GM12878 (cell line): Measurements from ENCODE around the gene PGLYRP2. TPM values are rescaled to one million over a fixed set of nuclear protein-coding genes. Genes with fewer than 3 reads are reported as not detected.
A peak's percentile ranks its signal among the peaks of the same experiment; 100 is the strongest.

Source experiments
- ATAC-seq: fragments of 200-7000 bp; cut with Tn5 transposase; 3 replicates; pipeline ENCODE4 v1.9.1; 2020; ENCODE audit warnings: mild to moderate bottlenecking, moderate library complexity
- BruUV-seq: library from RNA; stranded (reverse); fragments of 400-500 nt; replicated peaks from 2 replicates; lab custom pipeline; 2021; lab: Mats Ljungman, UMichigan
- CTCF ChIA-PET: fragments of 300-600 bp; sonication (Branson Sonifier 250); formaldehyde crosslinking; extraction: SDS; loops from one replicate; lab custom pipeline; 2021; ENCODE audit warnings: inconsistent platforms; lab: Yijun Ruan, JAX
- POLR2A ChIA-PET: fragments of 350-600 bp; formaldehyde crosslinking; extraction: SDS; loops from one replicate; lab custom pipeline; 2021; ENCODE audit warnings: inconsistent platforms; lab: Charles Lee
- RAD21 ChIA-PET: fragments of 300-600 bp; sonication (Branson Sonifier 250); formaldehyde crosslinking; loops from one replicate; lab custom pipeline; 2023; ENCODE audit warnings: antibody characterized with exemption; ENCODE audit not compliant: unreplicated experiment; lab: Charles Lee
- SMC1A ChIA-PET: fragments of 300-600 bp; sonication (Branson Sonifier 250); formaldehyde crosslinking; loops from one replicate; lab custom pipeline; 2023; ENCODE audit not compliant: unreplicated experiment, uncharacterized antibody; lab: Charles Lee
- DNase-seq: peaks from one replicate; pipeline ENCODE4 v3.0.0-alpha.2; 2011; ENCODE audit warnings: low read depth, low spot score
- FAIRE-seq: peaks from 3 replicates; lab custom pipeline; 2011; peaks lifted over from hg19 to GRCh38; lab: Jason Lieb, UNC
- H2AFZ ChIP-seq: 2 replicates; pipeline ENCODE4 v1.6.0; 2011; ENCODE audit warnings: low read depth, low read length, control low read depth; ENCODE audit not compliant: control insufficient read depth
- H3K27ac ChIP-seq: 2 replicates; pipeline ENCODE4 v1.5.1; 2011; ENCODE audit warnings: control low read depth; ENCODE audit not compliant: control insufficient read depth, insufficient read depth
- H3K27me3 ChIP-seq, 2 experiments: replicated peaks in 1 of 2; 2 replicates each; pipeline versions ENCODE4 v1.6.0 to v1.6.1; 2011; ENCODE audit warnings: low read length in 1 of 2; ENCODE audit not compliant: control insufficient read depth in 2 of 2, insufficient read depth in 2 of 2
- H3K36me3 ChIP-seq, 2 experiments: 2 replicates each; pipeline ENCODE4 v1.5.1; 2011; ENCODE audit warnings: low read length in 1 of 2; ENCODE audit not compliant: control insufficient read depth in 2 of 2, insufficient read depth in 2 of 2
- H3K4me1 ChIP-seq: 2 replicates; pipeline ENCODE4 v1.6.1; 2011; ENCODE audit warnings: mild to moderate bottlenecking, low read length, moderate library complexity, mixed read lengths; ENCODE audit not compliant: control insufficient read depth, insufficient read depth
- H3K4me2 ChIP-seq: 2 replicates; pipeline ENCODE4 v1.6.0; 2011; ENCODE audit warnings: control low read depth; ENCODE audit not compliant: control insufficient read depth, insufficient read depth
- H3K4me3 ChIP-seq: fragments of 200-600 bp; sonication (generic); 2 replicates; pipeline ENCODE4 v1.5.1; 2016
- H3K79me2 ChIP-seq: 2 replicates; pipeline ENCODE4 v1.6.0; 2011; ENCODE audit warnings: low read length; ENCODE audit not compliant: control insufficient read depth, insufficient read depth
- H3K9ac ChIP-seq: 2 replicates; pipeline ENCODE4 v1.8.0; 2011; ENCODE audit warnings: low read length, control low read depth, mixed read lengths; ENCODE audit not compliant: control insufficient read depth, insufficient read depth
- H3K9me3 ChIP-seq: replicated peaks from 3 replicates; pipeline ENCODE4 v1.5.1; 2011; ENCODE audit warnings: mild to moderate bottlenecking, low read length; ENCODE audit not compliant: control insufficient read depth, insufficient read depth
- H4K20me1 ChIP-seq: 2 replicates; pipeline ENCODE4 v1.6.0; 2011; ENCODE audit not compliant: control insufficient read depth, insufficient read depth
- CREM ChIP-seq: IDR thresholded peaks from 2 replicates; pipeline ENCODE4 v1.6.1; 2014; ENCODE audit warnings: antibody characterized with exemption, low read depth
- ETV6 ChIP-seq, 2 experiments: fragments of 450-650 bp in 1 of 2; IDR thresholded peaks in 1 of 2; conservative IDR thresholded peaks in 1 of 2; 2 replicates each; pipeline ENCODE4 v1.6.1; 2014; ENCODE audit warnings: antibody characterized with exemption in 1 of 2, borderline replicate concordance in 1 of 2, low read depth in 1 of 2, mild to moderate bottlenecking in 1 of 2, moderate library complexity in 1 of 2
- RELA ChIP-seq: fragments of 450-650 bp; IDR thresholded peaks from 2 replicates; pipeline ENCODE4 v1.8.0; 2014; ENCODE audit warnings: borderline replicate concordance; ENCODE audit not compliant: partially characterized antibody
- TBL1XR1 ChIP-seq: IDR thresholded peaks from 2 replicates; pipeline ENCODE4 v1.6.1; 2012; ENCODE audit warnings: low read depth, low read length, improper control_type of control experiment
- WGBS: methylation state at CpG from one replicate; pipeline ENCODE4 v1.1.6; 2016; ENCODE audit warnings: low lambda C conversion rate; ENCODE audit not compliant: insufficient replicate concordance, insufficient coverage; ENCODE audit errors: missing lambda C conversion rate; 5-methylcytosine and 5-hydroxymethylcytosine counted together
- in situ Hi-C: fragments of 300-500 bp; cut with MboI; formaldehyde crosslinking; loops from 9 replicates; pipeline ENCODE4 v1.14.3; 2018; ENCODE audit warnings: mixed read lengths
- intact Hi-C: fragments of 100-400 bp; cut with micrococcal nuclease; formaldehyde crosslinking; loops from one replicate; pipeline ENCODE4 v1.14.2; 2022; ENCODE audit not compliant: unreplicated experiment
- polyA plus RNA-seq, 11 experiments: library from polyadenylated mRNA; depleted of rRNA in 4 of 11; unstranded in 6 of 11; stranded (reverse) in 5 of 11; fragments of >200 nt; fragmentation: Nextera tagmentation in 4 of 11; fragmentation: Illumina TruSeq in 1 of 11; extraction: Ambion mirVana in 4 of 11; extraction: Trizol in 1 of 11; gene quantifications; 1 replicate in 1 of 11; 2 replicates in 10 of 11; pipeline versions ENCODE4 v1.2.1 to v1.2.3, GENCODE V29; 2011 to 2016; ENCODE audit warnings: inconsistent platforms in 2 of 11, missing spikeins in 2 of 11, low read depth in 1 of 11
- total RNA-seq, 4 experiments: library from RNA; depleted of rRNA in 3 of 4; stranded (reverse); fragments of >200 nt in 3 of 4; fragmentation: Illumina TruSeq in 1 of 4; extraction: Trizol in 1 of 4; gene quantifications; 2 replicates each; pipeline versions ENCODE4 v1.2.1 to v1.2.3, GENCODE V29; 2013 to 2021
- TF ChIP-seq, protein P1 (sequence below): fragments of 450-650 bp; formaldehyde crosslinking; IDR thresholded peaks from 2 replicates; pipeline ENCODE4 v1.4.0; 2022; ENCODE audit warnings: mild to moderate bottlenecking, moderate library complexity

Gene PGLYRP2
- total and polyA plus RNA-seq, 10 of the 15 experiments (the other 5 are each of a cell fraction or from before 2014, with no cell fraction given), result 0.15 to 0.48 (median 0.26) TPM; not detected in 5

DNA sequence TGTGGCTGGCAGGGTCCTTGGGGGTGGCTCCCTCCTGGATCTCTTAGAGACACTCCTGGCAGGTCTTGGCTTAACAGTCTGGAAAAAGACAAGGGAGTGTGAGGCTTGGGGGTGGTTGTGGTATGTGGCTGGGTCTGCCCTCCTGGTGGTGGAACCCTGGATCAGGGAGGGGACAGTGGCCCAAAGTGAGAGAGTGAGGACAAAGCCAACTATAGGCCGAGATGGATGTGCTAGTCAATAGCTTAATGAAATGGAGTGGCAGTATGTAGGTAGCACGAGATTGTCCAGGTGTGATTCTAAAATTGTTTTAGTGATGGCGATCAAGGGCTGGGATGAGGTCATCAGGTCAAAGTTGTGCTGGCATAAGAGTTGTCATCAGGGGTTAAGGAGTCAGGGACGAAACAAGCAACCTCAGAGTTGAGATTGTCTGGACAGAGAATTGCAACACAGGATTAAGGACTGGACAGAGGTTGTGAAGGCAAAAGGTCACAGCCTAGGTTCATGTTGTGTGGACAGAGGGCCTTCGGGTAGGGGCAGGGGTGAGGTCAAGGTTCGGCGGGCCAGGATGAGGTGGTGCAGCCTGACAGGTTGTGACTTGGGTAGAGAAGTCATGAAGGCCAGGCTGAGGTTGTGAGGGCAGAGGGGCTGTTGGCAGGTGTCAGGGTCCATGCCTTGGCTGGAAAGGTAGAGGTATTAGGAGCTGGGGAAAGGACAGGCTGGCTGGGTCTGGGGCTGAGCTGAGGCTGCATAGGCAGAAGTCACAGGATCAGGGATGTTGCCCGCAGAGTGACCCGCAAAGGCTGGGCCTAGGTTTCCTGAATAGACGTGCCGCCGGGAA is 10.4 kb downstream of the PGLYRP2 start (continued):
- TF ChIP-seq, protein P1, sequence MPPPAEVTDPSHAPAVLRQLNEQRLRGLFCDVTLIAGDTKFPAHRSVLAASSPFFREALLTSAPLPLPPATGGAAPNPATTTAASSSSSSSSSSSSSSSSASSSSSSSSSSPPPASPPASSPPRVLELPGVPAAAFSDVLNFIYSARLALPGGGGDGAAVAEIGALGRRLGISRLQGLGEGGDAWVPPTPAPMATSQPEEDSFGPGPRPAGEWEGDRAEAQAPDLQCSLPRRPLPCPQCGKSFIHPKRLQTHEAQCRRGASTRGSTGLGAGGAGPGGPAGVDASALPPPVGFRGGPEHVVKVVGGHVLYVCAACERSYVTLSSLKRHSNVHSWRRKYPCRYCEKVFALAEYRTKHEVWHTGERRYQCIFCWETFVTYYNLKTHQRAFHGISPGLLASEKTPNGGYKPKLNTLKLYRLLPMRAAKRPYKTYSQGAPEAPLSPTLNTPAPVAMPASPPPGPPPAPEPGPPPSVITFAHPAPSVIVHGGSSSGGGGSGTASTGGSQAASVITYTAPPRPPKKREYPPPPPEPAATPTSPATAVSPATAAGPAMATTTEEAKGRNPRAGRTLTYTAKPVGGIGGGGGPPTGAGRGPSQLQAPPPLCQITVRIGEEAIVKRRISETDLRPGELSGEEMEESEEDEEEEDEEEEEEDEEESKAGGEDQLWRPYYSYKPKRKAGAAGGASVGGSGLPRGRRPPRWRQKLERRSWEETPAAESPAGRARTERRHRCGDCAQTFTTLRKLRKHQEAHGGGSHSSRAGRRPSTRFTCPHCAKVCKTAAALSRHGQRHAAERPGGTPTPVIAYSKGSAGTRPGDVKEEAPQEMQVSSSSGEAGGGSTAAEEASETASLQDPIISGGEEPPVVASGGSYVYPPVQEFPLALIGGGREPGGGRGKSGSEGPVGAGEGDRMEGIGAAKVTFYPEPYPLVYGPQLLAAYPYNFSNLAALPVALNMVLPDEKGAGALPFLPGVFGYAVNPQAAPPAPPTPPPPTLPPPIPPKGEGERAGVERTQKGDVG (CRISPR knock-in tag), result no peak
- no peak for TF ChIP-seq CREM

DNA sequence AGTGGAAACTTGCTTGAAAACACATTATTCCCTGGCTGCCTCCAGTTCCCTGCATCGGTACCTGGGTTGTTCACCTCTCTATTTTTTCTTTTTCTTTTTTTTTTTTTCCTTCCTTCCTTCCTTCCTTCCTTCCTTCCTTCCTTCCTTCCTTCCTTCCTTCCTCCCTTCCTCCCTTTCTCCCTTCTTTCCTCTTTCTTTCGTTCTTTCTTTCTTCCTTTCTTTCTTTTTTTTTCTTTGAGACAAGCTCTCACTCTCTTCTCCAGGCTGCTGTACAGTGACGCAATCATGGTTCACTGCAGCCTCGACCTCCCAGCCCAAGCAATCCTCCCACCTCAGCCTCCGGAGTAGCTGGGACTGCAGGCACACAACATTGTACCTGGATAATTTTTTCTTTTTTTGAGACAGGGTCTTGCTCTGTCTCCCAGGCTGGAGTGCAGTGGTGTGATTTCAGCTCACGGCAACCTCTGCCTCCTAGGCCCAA is 11.5 kb downstream of the PGLYRP2 start:
- FAIRE-seq, result no peak
- ChIA-PET POLR2A (interaction anchor here (1.0 to 1.5 kb wide), 3 partner anchors 35 to 88 kb away, joined by 3 to 4 read pairs (median 3); partner anchors contain the start of genes AKAP8 and AKAP8L), SMC1A (interaction anchor here (0.6 to 6.0 kb wide), 6 partner anchors 11 to 134 kb away, joined by 3 to 26 read pairs (median 4); partner anchors contain the start of gene AKAP8L), RAD21 (interaction anchor here (0.6 to 2.4 kb wide), 5 partner anchors 27 to 678 kb away, joined by 3 to 9 read pairs (median 3); partner anchors contain the start of gene AKAP8L), CTCF (interaction anchor here (1.0 to 2.1 kb wide), 4 partner anchors 17 to 204 kb away, joined by 3 to 7 read pairs (median 4); partner anchors contain the start of gene AKAP8L)
- no TSS peak for BruUV-seq
- Histone ChIP-seq H2AFZ (no peak overlapping the region), H3K27ac (peak overlapping the region; percentile 80), H3K27me3 (no peaks in the 10 kb centered on the region), H3K9ac (no peak overlapping the region), H3K79me2 (peaks cover 17% of the 10 kb centered on the region), H4K20me1 (no peaks in the 10 kb centered on the region), H3K9me3 (no peaks in the 10 kb centered on the region; the same call in 2 of the 3 replicates), H3K4me2 (no peak overlapping the region), H3K4me3 (no peak overlapping the region), H3K36me3 (no peaks in the 10 kb centered on the region), H3K4me1 (peaks cover 18% of the 10 kb centered on the region)
- no peak for DNase-seq
- ATAC-seq, result no peak
- no peak for TF ChIP-seq RELA
- TF ChIP-seq TBL1XR1, result no peak
- TF ChIP-seq ETV6 (conservative IDR thresholded peaks at IDR 0.05 in 1 of 2, IDR thresholded peaks at IDR 0.05 in 1 of 2; ENCODE audit: borderline replicate concordance in 1 of 2, low read depth in 1 of 2), result peak in 1 of 2 experiments; percentile 80; a peak in 2 of 4 replicates
- in situ Hi-C loops (no loop called here), intact Hi-C loops (loop anchor here (5.0 to 10.0 kb wide), 2 partner anchors 53 to 90 kb away; partner anchors contain the start of gene AKAP8L)
- WGBS, result 78% methylated on average over 5 of the region's 6 CpGs
